SK-N-SH (cell line): ENCODE data around the gene SOX18. TPM values are rescaled to one million over a fixed set of nuclear protein-coding genes. Genes with fewer than 3 reads are reported as not detected.

Experiments used
- CTCF ChIA-PET: fragments of 300-600, 350-600 bp; formaldehyde crosslinking; extraction: SDS; loops from one replicate; lab custom pipeline; 2021; lab: Yijun Ruan, JAX
- POLR2A ChIA-PET: fragments of 350-600 bp; sonication (Branson Sonifier 250); formaldehyde crosslinking; extraction: SDS; loops from one replicate; lab custom pipeline; 2020; ENCODE audit warnings: antibody characterized with exemption, inconsistent platforms; lab: Yijun Ruan, JAX
- DNase-seq: peaks from one replicate; pipeline ENCODE4 v3.0.0; 2012
- H2AFZ ChIP-seq: fragments of 200-600 bp; sonication (generic); 2 replicates; pipeline ENCODE4 v1.8.1; 2016; ENCODE audit warnings: antibody characterized with exemption, mild to moderate bottlenecking, low read depth
- H3F3A ChIP-seq: fragments of 200-600 bp; sonication (generic); replicated peaks from 2 replicates; pipeline ENCODE3; 2016; ENCODE audit warnings: antibody characterized with exemption, mild to moderate bottlenecking; ENCODE audit not compliant: insufficient read depth
- H3K27ac ChIP-seq, 2 experiments: fragments of 200-500 bp in 1 of 2; fragments of 200-600 bp in 1 of 2; sonication (Bioruptor generic) in 1 of 2; sonication (generic), shearing (Covaris generic) in 1 of 2; 2 replicates each; pipeline versions ENCODE4 v1.5.1 to v1.6.1; 2014 to 2016; ENCODE audit warnings: low read depth in 2 of 2, inconsistent platforms in 1 of 2, low read length in 1 of 2, mild to moderate bottlenecking in 1 of 2, mixed read lengths in 1 of 2
- H3K27me3 ChIP-seq: fragments of 200-600 bp; sonication (generic), shearing (Covaris generic); 2 replicates; pipeline ENCODE4 v1.6.1; 2016; ENCODE audit warnings: mixed run types; ENCODE audit not compliant: insufficient read depth
- H3K36me3 ChIP-seq, 2 experiments: fragments of 200-500 bp in 1 of 2; fragments of 200-600 bp in 1 of 2; sonication (Bioruptor generic) in 1 of 2; sonication (generic) in 1 of 2; replicated peaks in 1 of 2; 2 replicates each; pipeline versions ENCODE3 to v1.5.1; 2014 to 2016; ENCODE audit warnings: low read length in 1 of 2, mild to moderate bottlenecking in 1 of 2; ENCODE audit not compliant: insufficient read depth in 2 of 2, control insufficient read depth in 1 of 2
- H3K4me1 ChIP-seq, 2 experiments: fragments of 200-500 bp in 1 of 2; fragments of 200-600 bp in 1 of 2; sonication (Bioruptor generic) in 1 of 2; sonication (generic), shearing (Covaris generic) in 1 of 2; 2 replicates each; pipeline versions ENCODE4 v1.5.1 to v1.6.1; 2014 to 2016; ENCODE audit warnings: low read depth in 1 of 2, low read length in 1 of 2, mixed run types in 1 of 2; ENCODE audit not compliant: insufficient read depth in 2 of 2, control insufficient read depth in 1 of 2
- H3K4me2 ChIP-seq: fragments of 200-600 bp; sonication (generic), shearing (Covaris generic); 2 replicates; pipeline ENCODE4 v1.6.1; 2017; ENCODE audit warnings: mixed run types
- H3K4me3 ChIP-seq, 2 experiments: fragments of 200-500 bp in 1 of 2; fragments of 200-600 bp in 1 of 2; sonication (Bioruptor generic) in 1 of 2; sonication (generic), shearing (Covaris generic) in 1 of 2; 2 replicates each; pipeline versions ENCODE4 v1.5.1 to v1.8.1; 2014 to 2016; ENCODE audit warnings: low read depth in 2 of 2, inconsistent platforms in 1 of 2, low read length in 1 of 2, mild to moderate bottlenecking in 1 of 2, mixed read lengths in 1 of 2, moderate library complexity in 1 of 2
- H3K79me2 ChIP-seq: fragments of 200-600 bp; sonication (generic); 2 replicates; pipeline ENCODE4 v1.8.1; 2017; ENCODE audit warnings: mild to moderate bottlenecking; ENCODE audit not compliant: insufficient read depth
- H3K9ac ChIP-seq: fragments of 200-600 bp; sonication (generic); 2 replicates; pipeline ENCODE4 v1.6.1; 2017; ENCODE audit warnings: mixed run types
- H3K9me2 ChIP-seq: fragments of 200-600 bp; sonication (generic); 2 replicates; pipeline ENCODE4 v1.6.1; 2017; ENCODE audit warnings: mixed run types
- H3K9me3 ChIP-seq: fragments of 200-600 bp; sonication (generic); 2 replicates; pipeline ENCODE4 v1.6.1; 2017; ENCODE audit warnings: mixed run types, mild to moderate bottlenecking, moderate library complexity
- H4K20me1 ChIP-seq: fragments of 200-600 bp; sonication (generic); 2 replicates; pipeline ENCODE4 v1.6.1; 2017; ENCODE audit warnings: mild to moderate bottlenecking, mixed run types; ENCODE audit not compliant: insufficient read depth
- ELF1 ChIP-seq: IDR thresholded peaks from 2 replicates; pipeline ENCODE4 v1.4.0; 2012
- FOSL2 ChIP-seq: IDR thresholded peaks from 2 replicates; pipeline ENCODE4 v1.4.0; 2012; ENCODE audit warnings: low read depth, mild to moderate bottlenecking, moderate library complexity, borderline replicate concordance
- FOXM1 ChIP-seq: IDR thresholded peaks from 2 replicates; pipeline ENCODE4 v1.4.0; 2012; ENCODE audit warnings: low read depth, mild to moderate bottlenecking
- GATA2 ChIP-seq: sonication (generic); formaldehyde crosslinking; IDR thresholded peaks from 2 replicates; pipeline ENCODE4 v1.5.0; 2020; ENCODE audit warnings: mild to moderate bottlenecking, missing genetic modification reagents
- MEF2A ChIP-seq: IDR thresholded peaks from 2 replicates; pipeline ENCODE4 v1.4.0; 2012; ENCODE audit warnings: low read depth, borderline replicate concordance
- NFIC ChIP-seq: IDR thresholded peaks from 2 replicates; pipeline ENCODE4 v1.4.0; 2012; ENCODE audit warnings: borderline replicate concordance
- NRF1 ChIP-seq: IDR thresholded peaks from 2 replicates; pipeline ENCODE4 v1.6.1; 2012; ENCODE audit warnings: low read depth, mild to moderate bottlenecking, low read length
- RAD21 ChIP-seq: IDR thresholded peaks from 2 replicates; pipeline ENCODE4 v1.6.1; 2012; ENCODE audit warnings: mild to moderate bottlenecking, low read length
- RCOR1 ChIP-seq: fragments of 150-350 bp; IDR thresholded peaks from 2 replicates; pipeline ENCODE4 v1.6.1; 2017; ENCODE audit warnings: antibody characterized with exemption, low read length
- RFX5 ChIP-seq: IDR thresholded peaks from 2 replicates; pipeline ENCODE4 v1.6.1; 2012; ENCODE audit warnings: mild to moderate bottlenecking, improper control_type of control experiment, low read length
- SIN3A ChIP-seq: IDR thresholded peaks from 2 replicates; pipeline ENCODE4 v1.6.1; 2012; ENCODE audit warnings: low read depth, mild to moderate bottlenecking, low read length, moderate library complexity, borderline replicate concordance
- TCF12 ChIP-seq: IDR thresholded peaks from 2 replicates; pipeline ENCODE4 v1.4.0; 2012
- YY1 ChIP-seq: IDR thresholded peaks from 2 replicates; pipeline ENCODE4 v1.4.0; 2012; ENCODE audit warnings: low read depth, mild to moderate bottlenecking
- ZBTB33 ChIP-seq: IDR thresholded peaks from 2 replicates; pipeline ENCODE4 v1.4.0; 2012; ENCODE audit warnings: low read depth, borderline replicate concordance
- WGBS: methylation state at CpG from one replicate; pipeline ENCODE4 v1.1.6; 2017; ENCODE audit warnings: low lambda C conversion rate; 5-methylcytosine and 5-hydroxymethylcytosine counted together
- polyA plus RNA-seq, 3 experiments: library from polyadenylated mRNA; depleted of rRNA; stranded (reverse); fragments of >200 nt; gene quantifications; 2 replicates each; pipeline ENCODE4 v1.2.3, GENCODE V29; 2012

The SOX18 gene
- polyA plus RNA-seq, 1 of the 3 experiments (the other 2 are of a cell fraction), result not detected

GRCh38 chr20:64077094-64077493, 27.7 kb upstream of the SOX18 start:
- H3K9me2 ChIP-seq, result no peaks in the 10 kb centered on the region
- no peak overlapping the region for H3K9ac ChIP-seq
- ChIA-PET POLR2A (interaction anchor here (1.8 kb wide), 1 partner anchor 14 kb away, joined by 4 read pairs; the partner anchor contains the start of gene TCEA2), CTCF (interaction anchor here (1.7 to 12.9 kb wide), 2 partner anchors 20 to 38 kb away, joined by 6 to 252 read pairs; partner anchors contain the start of gene NPBWR2)
- H3K4me3 ChIP-seq, result no peak overlapping the region
- H3K79me2 ChIP-seq, result no peaks in the 10 kb centered on the region
- H3K36me3 ChIP-seq, result peaks cover 0 to 17% of the 10 kb centered on the region in 2 experiments
- no peaks in the 10 kb centered on the region for H4K20me1 ChIP-seq
- H3K27ac ChIP-seq, result no peak overlapping the region
- WGBS, result 97% methylated on average over 5 of the region's 8 CpGs
- no peak overlapping the region for H3K4me2 ChIP-seq
- DNase-seq, result no peak
- H3K27me3 ChIP-seq, result no peaks in the 10 kb centered on the region
- peaks cover 14% of the 10 kb centered on the region for H3F3A ChIP-seq
- peaks cover 13 to 22% of the 10 kb centered on the region in 2 experiments; a peak in 3 of 4 replicates for H3K4me1 ChIP-seq
- no peak overlapping the region for H2AFZ ChIP-seq
- no peaks in the 10 kb centered on the region for H3K9me3 ChIP-seq
- TF ChIP-seq FOSL2 (no peak), RFX5 (no peak)

- WGBS, result 93% methylated on average over 11 of the region's 22 CpGs
- DNase-seq, result no peak
- CTCF ChIA-PET, result interaction anchor here (0.7 to 12.9 kb wide), 3 partner anchors 19 to 39 kb away, joined by 3 to 252 read pairs (median 6); partner anchors contain the start of gene NPBWR2
- no peak overlapping the region for H3K27ac ChIP-seq
- no peak overlapping the region for H2AFZ ChIP-seq
- no peaks in the 10 kb centered on the region for H3K27me3 ChIP-seq
- peaks cover 10% of the 10 kb centered on the region for H3F3A ChIP-seq
- no peaks in the 10 kb centered on the region for H3K79me2 ChIP-seq
- peaks cover 13 to 20% of the 10 kb centered on the region in 2 experiments; a peak in 3 of 4 replicates for H3K4me1 ChIP-seq
- no peak overlapping the region for H3K4me3 ChIP-seq
- H3K9ac ChIP-seq, result no peak overlapping the region
- H3K36me3 ChIP-seq, result peaks cover 0 to 17% of the 10 kb centered on the region in 2 experiments
- H3K4me2 ChIP-seq, result no peak overlapping the region
- H3K9me2 ChIP-seq, result no peaks in the 10 kb centered on the region
- TF ChIP-seq TCF12 (no peak), RFX5 (no peak), ZBTB33 (no peak), FOSL2 (no peak)
- TF ChIP-seq, all 33 proteins: peak for 0
- POLR2A ChIA-PET, result interaction anchor here (1.8 kb wide), 1 partner anchor 14 kb away, joined by 4 read pairs; the partner anchor contains the start of gene TCEA2
- no peaks in the 10 kb centered on the region for H3K9me3 ChIP-seq
- no peaks in the 10 kb centered on the region for H4K20me1 ChIP-seq
These were observed 26.9 kb upstream of the SOX18 start for GRCh38 chr20:64076061-64076997.

- H3K27ac ChIP-seq, result no peak overlapping the region
- H3K4me3 ChIP-seq, result no peak overlapping the region
- H3K9ac ChIP-seq, result no peak overlapping the region
- no peaks in the 10 kb centered on the region for H3K27me3 ChIP-seq
- H3K79me2 ChIP-seq, result no peaks in the 10 kb centered on the region
- no peak for DNase-seq
- no peaks in the 10 kb centered on the region for H4K20me1 ChIP-seq
- no peak overlapping the region for H3K4me2 ChIP-seq
- peaks cover 8% of the 10 kb centered on the region for H3F3A ChIP-seq
- 90% methylated on average over 12 of the region's 12 CpGs for WGBS
- ChIA-PET CTCF (interaction anchor here (1.7 to 12.9 kb wide), 2 partner anchors 18 to 40 kb away, joined by 6 to 252 read pairs; partner anchors contain the start of gene NPBWR2), POLR2A (interaction anchor here (1.8 kb wide), 1 partner anchor 13 kb away, joined by 4 read pairs; the partner anchor contains the start of gene TCEA2)
- H2AFZ ChIP-seq, result no peak overlapping the region
- peaks cover 13 to 17% of the 10 kb centered on the region in 2 experiments; a peak in 3 of 4 replicates for H3K4me1 ChIP-seq
- H3K36me3 ChIP-seq, result peaks cover 0 to 17% of the 10 kb centered on the region in 2 experiments
- H3K9me3 ChIP-seq, result no peaks in the 10 kb centered on the region
- no peaks in the 10 kb centered on the region for H3K9me2 ChIP-seq
- TF ChIP-seq MEF2A (no peak), NFIC (no peak), FOXM1 (no peak), ELF1 (no peak), FOSL2 (no peak), SIN3A (no peak), NRF1 (no peak), GATA2 (no peak), RCOR1 (no peak), YY1 (no peak), RAD21 (no peak)
These were observed 26.1 kb upstream of the SOX18 start for GRCh38 chr20:64075556-64075955.
